NT2/D1 (cell line): Measurements from ENCODE around the gene HACE1.

Source experiments
- SUZ12 ChIP-seq: IDR thresholded peaks from 2 replicates; pipeline ENCODE4 v1.6.1; 2011; ENCODE audit not compliant: insufficient read length, insufficient read depth; ENCODE audit errors: extremely low read depth
- YY1 ChIP-seq: IDR thresholded peaks from 2 replicates; pipeline ENCODE4 v1.6.1; 2011; ENCODE audit not compliant: insufficient read length, insufficient read depth
- ZNF274 ChIP-seq: IDR thresholded peaks from 2 replicates; pipeline ENCODE4 v1.6.1; 2011; ENCODE audit warnings: mild to moderate bottlenecking, low read depth, low read length

- TF ChIP-seq YY1 (no peak), ZNF274 (no peak), SUZ12 (no peak)
These were observed 142.9 kb downstream of the HACE1 start for GRCh38 chr6:104716858-104717257.
